Activated CD4-positive, CD25-positive, alpha-beta regulatory T cell (primary cell): ENCODE data around the gene TACC2.

Source experiments
- DNase-seq, 4 experiments: peaks; one replicate each; lab custom pipeline; 2025; lab: John Stamatoyannopoulos, UW

The TACC2 gene

GRCh38 chr10:122148876-122149560 lies 160.1 kb downstream of the TACC2 start:
- no peak for DNase-seq

DNA sequence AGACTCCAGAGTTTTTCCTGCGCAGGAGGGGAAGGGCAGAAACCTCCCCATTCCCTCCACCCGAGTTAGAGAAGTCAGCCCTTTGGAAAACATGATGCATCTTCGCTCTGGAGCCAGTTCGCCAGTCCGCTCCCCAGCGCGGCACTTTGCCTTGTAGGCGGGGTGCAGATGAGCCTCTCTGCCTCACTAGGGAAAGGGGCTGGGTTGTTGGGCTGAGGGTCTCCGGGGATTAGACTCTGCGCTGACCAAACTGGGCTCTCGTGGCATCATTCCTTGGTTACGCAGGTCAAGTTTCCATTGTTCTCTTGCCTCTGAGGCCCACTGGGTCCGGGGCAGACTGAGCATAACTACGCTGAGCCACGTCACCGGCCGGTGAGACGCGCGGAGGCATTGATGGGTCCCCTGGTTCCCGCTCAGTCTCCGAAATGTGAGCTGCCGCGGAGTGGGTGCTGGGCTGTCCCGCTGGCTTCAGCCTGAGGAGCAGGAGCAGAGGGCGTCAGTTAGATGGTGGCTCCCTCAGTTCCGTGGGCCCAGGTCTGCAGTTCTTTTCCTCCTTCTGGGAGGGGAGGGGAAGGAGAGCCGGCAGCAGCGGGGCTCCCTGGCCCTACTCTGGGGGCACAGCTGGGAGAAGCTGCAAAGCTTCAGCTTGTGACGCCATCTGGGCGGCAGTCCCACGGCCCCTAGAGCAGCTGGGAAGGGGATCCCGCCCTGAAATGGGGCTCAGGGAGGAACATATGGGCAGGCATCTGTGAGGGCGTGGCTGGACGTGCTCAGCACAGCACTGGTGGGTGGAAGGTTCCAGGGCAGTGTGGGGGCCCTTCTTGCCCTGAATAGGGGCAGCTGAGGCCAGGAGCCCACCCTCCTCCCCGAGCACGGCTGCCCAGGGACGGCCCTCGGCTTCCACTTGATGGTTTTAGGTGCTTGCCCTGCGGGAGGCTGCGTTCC lies 160.9 kb downstream of the TACC2 start:
- no peak for DNase-seq

- no peak for DNase-seq
Observed at GRCh38 chr10:122151121-122151694, 162.2 kb downstream of the TACC2 start.

DNA sequence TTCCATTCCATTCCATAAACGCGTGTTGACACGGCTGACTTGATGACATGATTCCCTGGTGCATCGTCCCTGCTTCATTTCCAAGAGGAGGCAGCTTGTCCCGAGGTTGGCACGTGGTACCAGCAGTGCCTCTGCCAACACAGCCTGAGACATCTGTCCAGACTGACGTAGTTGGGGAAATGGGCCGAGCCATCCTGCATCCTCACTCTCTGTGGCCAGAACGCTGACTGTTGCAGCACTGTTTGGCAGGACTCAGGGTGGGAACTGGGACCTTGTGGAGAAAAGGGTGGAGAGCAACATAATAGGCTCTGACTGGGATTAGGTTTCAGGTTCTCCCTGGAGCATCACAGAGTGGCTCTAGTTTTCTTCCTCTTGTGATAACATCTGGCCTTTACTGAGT lies 163.6 kb downstream of the TACC2 start:
- no peak for DNase-seq

- no peak for DNase-seq
Observed at GRCh38 chr10:122154031-122154544, 165.1 kb downstream of the TACC2 start.

DNA sequence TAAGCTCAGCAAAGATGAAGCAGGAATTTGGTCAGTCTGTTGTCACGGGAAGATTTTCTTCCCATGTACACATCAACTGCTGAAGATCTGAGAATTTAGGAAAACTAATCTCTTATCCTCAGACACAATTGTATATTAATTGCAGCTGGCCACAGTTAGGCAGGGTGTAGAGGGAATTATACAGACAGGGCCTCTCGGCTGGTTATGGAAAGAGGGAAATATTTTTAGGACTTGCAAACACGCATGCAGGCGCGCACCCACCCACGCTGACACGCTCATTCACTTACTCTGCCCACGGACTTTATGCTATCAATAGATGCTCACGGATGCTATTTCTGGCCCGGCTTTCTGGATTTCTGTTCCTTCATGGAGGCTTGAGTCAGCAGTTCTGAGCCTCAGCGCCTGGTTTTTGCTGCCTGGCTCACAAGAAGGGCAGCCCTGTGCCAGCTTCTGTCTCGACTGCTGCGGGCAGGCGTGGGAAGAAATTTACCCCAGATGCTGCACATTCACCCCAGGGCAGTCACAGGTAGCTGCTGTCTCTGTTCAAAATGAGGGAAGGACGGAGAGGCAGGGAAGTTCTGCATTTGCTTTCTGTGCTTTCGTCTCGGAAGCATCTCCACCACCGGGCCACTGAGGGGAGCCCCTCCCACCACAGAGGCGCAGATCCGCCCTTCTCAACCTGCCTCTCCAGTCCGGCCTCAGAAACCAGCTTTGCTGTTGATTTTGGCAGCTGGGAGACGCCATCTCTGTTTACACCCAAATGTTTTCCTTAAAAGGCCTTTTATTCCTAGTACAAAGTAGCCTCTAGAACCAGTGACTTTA lies 165.8 kb downstream of the TACC2 start:
- DNase-seq, result no peak

GRCh38 chr10:122157451-122157850 lies 168.5 kb downstream of the TACC2 start:
- no peak for DNase-seq

DNA sequence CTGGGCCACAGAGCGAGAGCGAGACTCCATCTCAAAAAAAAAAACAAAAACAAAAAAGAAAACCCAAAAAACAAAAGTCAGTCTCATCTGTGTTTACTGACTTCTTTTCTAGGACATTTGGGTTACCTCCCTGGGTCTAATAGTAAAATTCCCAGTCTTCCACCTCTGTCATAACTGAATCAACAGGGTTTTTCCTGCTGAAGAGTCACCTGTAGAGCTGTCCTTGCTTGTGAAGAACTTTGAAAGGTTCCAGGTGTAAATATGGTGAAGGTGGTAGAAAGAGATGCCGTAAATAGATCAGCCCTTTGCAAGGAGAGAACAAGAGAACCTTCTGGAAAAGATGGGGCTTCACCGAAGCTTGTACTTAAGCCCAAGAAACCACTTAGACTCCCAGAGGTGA lies 169.4 kb downstream of the TACC2 start:
- DNase-seq, result no peak

- DNase-seq, result no peak
Observed at GRCh38 chr10:122159141-122159970, 170.4 kb downstream of the TACC2 start.

- no peak for DNase-seq
Observed at GRCh38 chr10:122161795-122162194, 172.8 kb downstream of the TACC2 start.

- no peak for DNase-seq
Observed at GRCh38 chr10:122162671-122163173, 173.8 kb downstream of the TACC2 start.

GRCh38 chr10:122163174-122164022 lies 174.4 kb downstream of the TACC2 start:
- DNase-seq, result no peak

GRCh38 chr10:122164023-122164601 lies 175.1 kb downstream of the TACC2 start:
- DNase-seq, result no peak

DNA sequence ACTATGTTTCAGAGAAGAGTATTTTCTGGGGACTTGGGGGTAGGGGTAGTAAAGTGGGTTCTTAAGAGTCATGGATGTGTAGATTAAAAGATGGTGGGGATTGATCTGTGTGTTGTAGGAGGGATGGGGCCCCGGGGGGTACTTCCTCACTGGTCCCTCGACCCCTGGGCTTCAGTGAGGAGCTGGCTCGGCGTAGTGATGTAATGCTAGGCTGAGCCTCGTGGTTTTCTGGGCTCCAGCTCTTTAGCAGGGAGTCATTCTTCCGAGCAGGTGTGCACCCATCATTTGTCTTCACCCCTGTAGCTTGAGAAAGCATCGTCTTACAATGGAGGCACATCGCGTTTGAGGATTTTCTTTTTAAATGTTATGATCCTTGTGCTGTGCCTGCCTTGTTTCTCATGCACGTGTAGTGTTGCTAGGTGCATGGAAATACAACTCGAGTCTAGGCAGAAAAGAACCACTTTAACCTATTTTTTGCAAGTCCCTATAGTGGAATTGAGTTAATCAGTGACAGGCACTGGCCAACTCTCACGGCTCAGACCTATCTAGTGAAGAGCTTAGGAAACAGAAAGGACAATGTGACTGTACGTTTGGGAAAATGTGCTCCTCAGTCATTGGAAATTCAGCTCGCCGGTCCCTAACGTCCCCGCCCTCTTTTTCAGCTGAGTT lies 176.0 kb downstream of the TACC2 start:
- DNase-seq, result no peak

DNA sequence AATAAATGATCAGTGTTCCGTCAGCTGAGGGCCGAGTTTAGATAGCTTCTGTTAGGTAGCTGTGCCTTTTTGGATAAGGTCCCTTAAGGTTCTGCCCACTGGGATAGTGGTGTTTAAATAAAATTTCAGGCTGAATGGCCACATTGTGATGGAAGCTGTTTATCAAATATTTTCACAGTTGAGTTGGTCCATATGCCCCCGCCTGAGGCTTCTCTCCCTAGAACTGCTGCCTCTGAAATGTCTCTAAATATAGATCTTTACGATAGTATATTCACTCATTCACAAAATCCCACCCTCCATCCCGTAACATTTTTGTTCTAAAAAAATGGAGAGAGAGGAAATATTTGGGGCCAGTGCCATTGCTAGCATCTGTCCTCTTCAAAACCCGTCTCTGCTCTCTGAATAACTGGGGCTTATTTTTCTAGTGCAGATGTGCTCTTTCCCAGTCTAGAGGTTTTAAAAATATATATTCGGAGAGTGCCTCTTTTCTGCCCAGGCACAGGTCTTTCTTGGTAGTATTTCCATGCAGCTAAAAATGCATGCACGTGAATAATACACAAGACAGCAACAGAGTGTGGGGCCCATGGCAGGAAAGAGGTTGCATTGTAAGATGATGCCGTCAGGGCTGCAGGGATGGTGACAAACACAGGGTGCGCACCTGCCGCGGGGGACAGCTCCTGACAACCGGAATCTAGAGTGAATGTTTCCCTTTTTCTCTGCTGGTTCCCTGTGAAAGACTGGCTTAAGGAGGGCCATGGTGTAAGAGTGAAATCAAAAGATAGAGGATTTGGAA lies 176.7 kb downstream of the TACC2 start:
- no peak for DNase-seq

DNA sequence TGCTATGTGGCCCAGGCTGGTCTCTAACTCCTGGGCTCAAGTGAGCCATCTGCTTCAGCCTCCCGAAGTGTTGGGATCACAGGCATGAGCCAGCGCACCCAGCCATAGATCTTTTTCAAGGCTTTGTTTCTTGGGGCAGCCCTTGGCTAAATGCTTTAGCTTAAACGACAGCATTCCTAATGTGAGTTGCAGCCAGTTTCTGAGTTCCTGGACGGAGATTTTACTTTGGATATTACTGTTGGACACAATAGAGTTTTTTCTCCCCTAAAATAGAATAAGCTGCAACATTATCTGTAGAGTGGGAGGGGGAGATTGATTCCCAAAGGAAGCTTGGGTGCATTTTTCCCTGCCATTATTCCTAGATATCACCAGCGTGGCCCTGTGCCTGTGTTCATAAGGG lies 179.1 kb downstream of the TACC2 start:
- DNase-seq, result no peak

- DNase-seq, result no peak
Observed at GRCh38 chr10:122168598-122169394, 179.8 kb downstream of the TACC2 start.
